SU-DHL-6 (cell line): ENCODE data around the gene PLEKHA5.
"Not testable (repeated sequence)": the region's sequence is repeated elsewhere in the genome, so short reads cannot be mapped to it uniquely, and the experiment has no call there.

Experiments
- H2AFZ ChIP-seq: fragments of 200-600 bp; sonication (generic); 2 replicates; pipeline ENCODE4 v1.6.1; 2014; ENCODE audit warnings: low read depth, mild to moderate bottlenecking, moderate library complexity, mixed read lengths, antibody characterized with exemption, low read length; ENCODE audit not compliant: severe bottlenecking
- H3F3A ChIP-seq: fragments of 200-600 bp; shearing (Covaris generic); 2 replicates; pipeline ENCODE4 v1.6.0; 2016; ENCODE audit warnings: antibody characterized with exemption, mild to moderate bottlenecking; ENCODE audit not compliant: insufficient read depth
- H3K27ac ChIP-seq: fragments of 200-600 bp; sonication (generic); 2 replicates; pipeline ENCODE4 v1.5.1; 2016; ENCODE audit warnings: low read depth, mild to moderate bottlenecking, low read length, moderate library complexity, mixed read lengths
- H3K27me3 ChIP-seq: fragments of 200-600 bp; sonication (generic), shearing (Covaris generic); 2 replicates; pipeline ENCODE4 v1.6.0; 2014; ENCODE audit warnings: mild to moderate bottlenecking, low read length
- H3K36me3 ChIP-seq: fragments of 200-600 bp; sonication (generic); 2 replicates; pipeline ENCODE4 v1.6.1; 2014; ENCODE audit warnings: mild to moderate bottlenecking, low read length, mixed read lengths
- H3K4me2 ChIP-seq: fragments of 300-600, 200-600 bp; shearing (Covaris generic), sonication (generic); 2 replicates; pipeline ENCODE4 v1.6.0; 2014; ENCODE audit warnings: low read length, low read depth, mild to moderate bottlenecking; ENCODE audit not compliant: poor library complexity, severe bottlenecking
- H3K4me3 ChIP-seq: fragments of 200-600 bp; sonication (generic); 2 replicates; pipeline ENCODE4 v1.5.1; 2014; ENCODE audit warnings: antibody characterized with exemption, low read length, mild to moderate bottlenecking, mixed read lengths; ENCODE audit not compliant: insufficient read depth, poor library complexity, severe bottlenecking
- H3K79me2 ChIP-seq: fragments of 200-600 bp; sonication (generic); 2 replicates; pipeline ENCODE4 v1.6.1; 2014; ENCODE audit warnings: mild to moderate bottlenecking, low read length, moderate library complexity; ENCODE audit not compliant: insufficient read depth
- H3K9ac ChIP-seq: fragments of 200-600 bp; sonication (generic); 2 replicates; pipeline ENCODE4 v1.7.0; 2014; ENCODE audit warnings: mild to moderate bottlenecking, low read length
- H3K9me2 ChIP-seq: fragments of 200-600 bp; sonication (generic); replicated peaks from 2 replicates; pipeline ENCODE4 v1.6.1; 2014; ENCODE audit warnings: low read length; ENCODE audit not compliant: insufficient read depth
- H3K9me3 ChIP-seq: fragments of 200-600 bp; sonication (generic); 2 replicates; pipeline ENCODE4 v1.6.1; 2014; ENCODE audit warnings: low read length, mixed read lengths; ENCODE audit not compliant: insufficient read depth
- H4K20me1 ChIP-seq: fragments of 200-600 bp; sonication (generic); 2 replicates; pipeline ENCODE4 v1.6.1; 2014; ENCODE audit warnings: low read depth, mild to moderate bottlenecking, antibody characterized with exemption, low read length, moderate library complexity, mixed read lengths
- EZH2phosphoT487 ChIP-seq: fragments of 200-600 bp; sonication (generic), shearing (Covaris generic); conservative IDR thresholded peaks from 2 replicates; pipeline ENCODE4 v1.6.1; 2018; ENCODE audit warnings: mild to moderate bottlenecking, antibody characterized with exemption, low read length, moderate library complexity, mixed read lengths
- TF ChIP-seq, protein P1 (sequence below): fragments of 200-600 bp; sonication (generic); IDR thresholded peaks from one replicate; pipeline ENCODE4 v1.5.1; 2017; ENCODE audit warnings: antibody characterized with exemption, mild to moderate bottlenecking, low read length, moderate library complexity; ENCODE audit not compliant: insufficient read depth, poor library complexity, severe bottlenecking

Gene PLEKHA5

DNA sequence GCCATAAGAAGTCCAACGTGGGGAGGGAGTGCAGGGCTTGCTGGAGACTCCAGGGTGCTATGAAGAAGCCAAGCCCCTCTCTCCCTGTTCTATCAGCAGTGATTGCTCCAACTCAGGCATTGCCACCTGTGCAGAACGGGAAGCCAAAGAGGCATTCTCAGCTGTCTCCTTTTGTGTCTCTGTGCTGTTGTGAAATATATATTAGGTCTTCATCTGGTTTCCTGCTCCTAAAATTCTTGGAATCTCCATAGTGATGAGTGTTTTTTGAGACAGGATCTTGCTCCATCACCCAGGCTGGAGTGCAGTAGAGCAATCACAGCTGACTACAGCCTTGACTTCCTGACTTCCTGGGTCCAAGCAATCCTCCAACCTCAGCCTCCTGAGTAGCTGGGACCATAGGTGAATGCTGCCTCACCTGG, 258.6 kb downstream of the PLEKHA5 start:
- H3K4me2 ChIP-seq = no peak overlapping the region
- H3K9me3 ChIP-seq = no peaks in the 10 kb centered on the region
- H3K9me2 ChIP-seq = no peaks in the 10 kb centered on the region
- no peak overlapping the region for H3K27ac ChIP-seq
- no peaks in the 10 kb centered on the region for H3K79me2 ChIP-seq
- no peak overlapping the region for H3K9ac ChIP-seq
- no peak overlapping the region for H2AFZ ChIP-seq
- TF ChIP-seq, protein P1, sequence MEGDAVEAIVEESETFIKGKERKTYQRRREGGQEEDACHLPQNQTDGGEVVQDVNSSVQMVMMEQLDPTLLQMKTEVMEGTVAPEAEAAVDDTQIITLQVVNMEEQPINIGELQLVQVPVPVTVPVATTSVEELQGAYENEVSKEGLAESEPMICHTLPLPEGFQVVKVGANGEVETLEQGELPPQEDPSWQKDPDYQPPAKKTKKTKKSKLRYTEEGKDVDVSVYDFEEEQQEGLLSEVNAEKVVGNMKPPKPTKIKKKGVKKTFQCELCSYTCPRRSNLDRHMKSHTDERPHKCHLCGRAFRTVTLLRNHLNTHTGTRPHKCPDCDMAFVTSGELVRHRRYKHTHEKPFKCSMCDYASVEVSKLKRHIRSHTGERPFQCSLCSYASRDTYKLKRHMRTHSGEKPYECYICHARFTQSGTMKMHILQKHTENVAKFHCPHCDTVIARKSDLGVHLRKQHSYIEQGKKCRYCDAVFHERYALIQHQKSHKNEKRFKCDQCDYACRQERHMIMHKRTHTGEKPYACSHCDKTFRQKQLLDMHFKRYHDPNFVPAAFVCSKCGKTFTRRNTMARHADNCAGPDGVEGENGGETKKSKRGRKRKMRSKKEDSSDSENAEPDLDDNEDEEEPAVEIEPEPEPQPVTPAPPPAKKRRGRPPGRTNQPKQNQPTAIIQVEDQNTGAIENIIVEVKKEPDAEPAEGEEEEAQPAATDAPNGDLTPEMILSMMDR = no peak
- no peak for TF ChIP-seq EZH2phosphoT487
- H4K20me1 ChIP-seq = no peaks in the 10 kb centered on the region
- no peaks in the 10 kb centered on the region for H3F3A ChIP-seq
- no peak overlapping the region for H3K4me3 ChIP-seq
- no peaks in the 10 kb centered on the region for H3K27me3 ChIP-seq
- no peaks in the 10 kb centered on the region for H3K36me3 ChIP-seq

DNA sequence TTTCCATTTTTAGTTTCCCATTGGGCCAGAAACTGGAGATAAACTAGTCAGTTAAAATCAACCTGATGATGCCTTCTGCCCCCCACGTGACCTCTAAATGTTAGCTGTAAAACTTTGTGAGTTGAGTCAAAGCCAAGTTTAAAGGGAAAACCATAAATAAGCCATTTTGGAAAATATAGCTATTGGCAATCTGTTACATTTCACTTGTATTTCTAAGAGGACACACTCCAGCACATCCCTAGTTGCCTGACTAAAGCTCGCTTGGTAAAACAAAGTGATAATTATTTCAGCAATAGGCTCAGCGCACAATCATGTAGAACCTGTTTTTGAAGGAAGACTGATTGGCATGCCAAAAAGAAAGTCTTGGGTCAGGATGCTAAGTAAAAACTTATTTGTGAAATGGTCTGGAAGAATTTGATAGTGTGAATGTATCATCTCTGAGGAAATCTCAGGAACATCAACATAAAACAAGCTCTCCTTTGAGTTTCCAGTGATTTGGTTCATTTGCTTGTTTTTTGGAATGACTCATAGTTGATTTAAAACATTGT, 260.6 kb downstream of the PLEKHA5 start:
- no peak overlapping the region for H3K4me2 ChIP-seq
- no peaks in the 10 kb centered on the region for H3K27me3 ChIP-seq
- no peaks in the 10 kb centered on the region for H3F3A ChIP-seq
- no peaks in the 10 kb centered on the region for H4K20me1 ChIP-seq
- TF ChIP-seq EZH2phosphoT487 = no peak
- TF ChIP-seq, protein P1 = no peak
- no peak overlapping the region for H2AFZ ChIP-seq
- no peak overlapping the region for H3K9ac ChIP-seq
- no peaks in the 10 kb centered on the region for H3K36me3 ChIP-seq
- H3K27ac ChIP-seq = no peak overlapping the region
- no peaks in the 10 kb centered on the region for H3K79me2 ChIP-seq
- H3K9me3 ChIP-seq = no peaks in the 10 kb centered on the region
- H3K4me3 ChIP-seq = no peak overlapping the region
- no peaks in the 10 kb centered on the region for H3K9me2 ChIP-seq

DNA sequence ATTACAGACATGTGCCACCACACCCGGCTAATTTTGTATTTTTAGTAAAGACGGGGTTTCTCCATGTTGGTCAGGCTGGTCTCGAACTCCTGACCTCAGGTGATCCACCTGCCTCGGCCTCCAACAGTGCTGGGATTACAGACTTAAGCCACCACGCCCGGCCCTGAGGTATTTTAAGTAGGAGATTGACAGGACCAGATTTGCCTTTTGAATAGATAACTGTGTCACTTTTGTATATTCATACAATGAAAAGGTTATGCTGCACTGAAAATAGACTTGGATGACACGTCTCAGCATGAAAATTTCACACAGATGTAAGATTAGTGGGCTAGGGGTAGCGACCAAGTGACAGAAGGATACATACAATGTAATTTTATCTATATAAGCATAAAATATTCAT, 263.1 kb downstream of the PLEKHA5 start:
- not testable (repeated sequence) for H3K9me2 ChIP-seq, H3K27ac ChIP-seq, H3K27me3 ChIP-seq, H3K9me3 ChIP-seq, H3K9ac ChIP-seq, H2AFZ ChIP-seq, H3F3A ChIP-seq, H4K20me1 ChIP-seq, H3K36me3 ChIP-seq, H3K4me2 ChIP-seq, H3K79me2 ChIP-seq, H3K4me3 ChIP-seq

DNA sequence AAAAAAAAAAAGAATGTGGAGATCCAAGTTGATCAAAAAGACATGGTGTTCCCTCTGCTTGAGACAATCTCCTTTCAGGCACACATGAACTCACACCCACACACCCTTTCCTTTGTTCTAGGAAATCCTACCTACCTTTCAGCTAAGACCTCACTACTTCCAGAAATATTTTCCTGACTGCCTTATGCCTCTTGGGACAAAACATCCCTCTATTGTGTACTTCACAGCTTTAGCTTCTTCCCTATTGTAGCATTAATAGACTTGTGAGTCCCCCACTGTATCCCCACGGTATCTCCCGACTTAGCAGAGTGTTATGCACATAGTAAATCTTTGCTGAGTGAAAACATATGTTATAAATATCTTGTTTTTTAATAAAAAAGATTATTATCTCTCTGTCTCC, 264.9 kb downstream of the PLEKHA5 start:
- H3K27ac ChIP-seq = no peak overlapping the region
- TF ChIP-seq EZH2phosphoT487 = no peak
- TF ChIP-seq, protein P1 = no peak
- H3K36me3 ChIP-seq = no peaks in the 10 kb centered on the region
- H3K4me2 ChIP-seq = no peak overlapping the region
- H3F3A ChIP-seq = no peaks in the 10 kb centered on the region
- H3K4me3 ChIP-seq = no peak overlapping the region
- H3K9me2 ChIP-seq = no peaks in the 10 kb centered on the region
- no peaks in the 10 kb centered on the region for H3K9me3 ChIP-seq
- no peaks in the 10 kb centered on the region for H3K27me3 ChIP-seq
- H2AFZ ChIP-seq = no peak overlapping the region
- no peaks in the 10 kb centered on the region for H3K79me2 ChIP-seq
- no peaks in the 10 kb centered on the region for H4K20me1 ChIP-seq
- H3K9ac ChIP-seq = no peak overlapping the region
